Ovary (tissue), 9 donors: Measurements from ENCODE around the gene QRICH1. TPM values are rescaled to one million over a fixed set of nuclear protein-coding genes. Genes with fewer than 3 reads are reported as not detected.

Source experiments
- DNase-seq, 5 donors: peaks; one replicate each; pipeline ENCODE4 v3.0.0-alpha.2; 2019 to 2020
- H3K27ac ChIP-seq, 2 donors: fragments of 200-600 bp; one replicate each; pipeline versions ENCODE4 v1.5.1 to v1.8.0; 2019 to 2022
- H3K27me3 ChIP-seq: fragments of 200-600 bp; one replicate; pipeline ENCODE4 v1.8.0; 2022
- H3K36me3 ChIP-seq: fragments of 200-600 bp; sonication (generic); one replicate; pipeline ENCODE4 v1.5.1; 2019
- H3K4me1 ChIP-seq: one replicate; pipeline ENCODE4 v1.8.1; 2013; ENCODE audit warnings: mild to moderate bottlenecking, moderate library complexity; ENCODE audit not compliant: insufficient read depth
- H3K4me3 ChIP-seq: fragments of 200-600 bp; sonication (generic); one replicate; pipeline ENCODE4 v1.5.1; 2017
- H3K9me3 ChIP-seq, 2 donors: fragments of 200-600 bp in 1 of 2; sonication (generic) in 1 of 2; one replicate each; pipeline versions ENCODE4 v1.5.1 to v1.8.1; 2013 to 2019; ENCODE audit warnings: mild to moderate bottlenecking in 1 of 2, moderate library complexity in 1 of 2
- EP300 ChIP-seq: sonication (generic); formaldehyde crosslinking; IDR thresholded peaks from one replicate; pipeline ENCODE4 v1.6.1; 2017; ENCODE audit warnings: antibody characterized with exemption
- POLR2A ChIP-seq: fragments of 450-650 bp; IDR thresholded peaks from one replicate; pipeline ENCODE4 v1.6.1; 2017; ENCODE audit warnings: antibody characterized with exemption, mild to moderate bottlenecking, moderate library complexity
- WGBS, 3 donors: extraction: QIAGEN DNeasy Blood & Tissue Kit in 1 of 3; methylation state at CpG; one replicate each; pipeline versions ENCODE4 v1.1.5 to v1.1.7; 2013 to 2017; 5-methylcytosine and 5-hydroxymethylcytosine counted together
- intact Hi-C, 4 donors: fragments of 100-400 bp; cut with DNase I; formaldehyde crosslinking; loops; one replicate each; pipeline versions ENCODE4 v1.11.0 to v1.15.1; 2022 to 2023
- polyA plus RNA-seq, 2 donors: library from polyadenylated mRNA; stranded (reverse); fragments of 200-250 nt in 1 of 2; fragments of 350-450 nt in 1 of 2; fragmentation: Illumina TruSeq in 1 of 2; extraction: RNeasy Lipid Tissue Mini Kit (QIAGEN cat#74804) in 1 of 2; gene quantifications; one replicate each; pipeline ENCODE4 v1.2.3, GENCODE V29; 2013 to 2014
- total RNA-seq, 7 donors: library from RNA; depleted of rRNA in 2 of 7; stranded (reverse); fragments of >200 nt in 2 of 7; fragmentation: NEBNext Ultra II Directional in 3 of 7; extraction: Animal tissue kit (Norgen Biotek cat#: 25700) in 3 of 7; gene quantifications; one replicate each; pipeline versions ENCODE4 v1.1.0 to v1.2.4, GENCODE V29; 2016 to 2023
- TF ChIP-seq, protein P1 (sequence below), 3 donors: fragments of 450-650 bp in 2 of 3; fragments of 200-600 bp in 1 of 3; IDR thresholded peaks; one replicate each; pipeline versions ENCODE4 v1.5.1 to v1.8.0; 2016 to 2022; ENCODE audit warnings: antibody characterized with exemption in 3 of 3, mild to moderate bottlenecking in 1 of 3
- donor health status: DM: no; HTN: no; CAD: no; lungs with moderate emphysema.
- donor health status: DM: no; HTN: no; CAD: no.
- donor health status: Bipolar disorder and iron deficiency.
- donor health status: DM: yes; HTN: yes; CAD: no.
- donor health status: DM: no; HTN: no; CAD: no.
- donor health status: DM: yes; HTN: yes; CAD: no.

QRICH1 gene
- total and polyA plus RNA-seq, 9 donors: 46.2 to 104 (median 82.8) TPM

DNA sequence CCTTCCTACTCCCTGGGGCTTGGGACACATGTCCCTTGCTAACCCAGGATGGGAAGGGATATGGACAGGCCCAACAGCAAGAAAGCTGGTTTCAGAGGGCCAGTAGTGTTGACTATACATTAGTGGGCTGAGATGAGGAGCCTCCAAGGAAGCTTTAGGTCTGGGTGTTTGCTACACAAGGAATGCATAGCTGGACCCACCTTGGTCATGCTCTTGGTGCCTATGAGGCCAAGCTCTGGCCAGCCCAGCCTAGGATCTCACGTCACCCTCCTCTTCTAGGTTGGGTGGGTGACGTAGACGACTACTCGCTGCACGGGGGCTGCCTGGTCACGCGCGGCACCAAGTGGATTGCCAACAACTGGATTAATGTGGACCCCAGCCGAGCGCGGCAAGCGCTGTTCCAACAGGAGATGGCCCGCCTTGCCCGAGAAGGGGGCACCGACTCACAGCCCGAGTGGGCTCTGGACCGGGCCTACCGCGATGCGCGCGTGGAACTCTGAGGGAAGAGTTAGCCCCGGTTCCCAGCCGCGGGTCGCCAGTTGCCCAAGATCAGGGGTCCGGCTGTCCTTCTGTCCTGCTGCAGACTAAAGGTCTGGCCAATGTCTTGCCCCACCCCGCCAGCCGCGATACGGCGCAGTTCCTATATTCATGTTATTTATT is 87.3 kb downstream of the QRICH1 start:
- intact Hi-C loops: loop anchor here in 1 of 4 donors (2.0 kb wide), 1 partner anchor 16 kb away; the partner anchor contains the start of gene P4HTM
- H3K9me3 ChIP-seq: no peaks in the 10 kb centered on the region
- TF ChIP-seq POLR2A (no peak), EP300 (no peak)
- TF ChIP-seq, protein P1, sequence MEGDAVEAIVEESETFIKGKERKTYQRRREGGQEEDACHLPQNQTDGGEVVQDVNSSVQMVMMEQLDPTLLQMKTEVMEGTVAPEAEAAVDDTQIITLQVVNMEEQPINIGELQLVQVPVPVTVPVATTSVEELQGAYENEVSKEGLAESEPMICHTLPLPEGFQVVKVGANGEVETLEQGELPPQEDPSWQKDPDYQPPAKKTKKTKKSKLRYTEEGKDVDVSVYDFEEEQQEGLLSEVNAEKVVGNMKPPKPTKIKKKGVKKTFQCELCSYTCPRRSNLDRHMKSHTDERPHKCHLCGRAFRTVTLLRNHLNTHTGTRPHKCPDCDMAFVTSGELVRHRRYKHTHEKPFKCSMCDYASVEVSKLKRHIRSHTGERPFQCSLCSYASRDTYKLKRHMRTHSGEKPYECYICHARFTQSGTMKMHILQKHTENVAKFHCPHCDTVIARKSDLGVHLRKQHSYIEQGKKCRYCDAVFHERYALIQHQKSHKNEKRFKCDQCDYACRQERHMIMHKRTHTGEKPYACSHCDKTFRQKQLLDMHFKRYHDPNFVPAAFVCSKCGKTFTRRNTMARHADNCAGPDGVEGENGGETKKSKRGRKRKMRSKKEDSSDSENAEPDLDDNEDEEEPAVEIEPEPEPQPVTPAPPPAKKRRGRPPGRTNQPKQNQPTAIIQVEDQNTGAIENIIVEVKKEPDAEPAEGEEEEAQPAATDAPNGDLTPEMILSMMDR (IDR thresholded peaks at IDR 0.05): no peak
- H3K4me3 ChIP-seq: peak overlapping the region; percentile 69
- H3K27ac ChIP-seq: peak overlapping the region; percentile 91 to 97
- no peaks in the 10 kb centered on the region for H3K36me3 ChIP-seq
- peaks cover 6% of the 10 kb centered on the region for H3K4me1 ChIP-seq
- no peaks in the 10 kb centered on the region for H3K27me3 ChIP-seq
- WGBS, 3 donors: 0% methylated on average over 24 to 32 of the region's 32 CpGs
- peak; percentile 69 to 82 (median 77) for DNase-seq

DNA sequence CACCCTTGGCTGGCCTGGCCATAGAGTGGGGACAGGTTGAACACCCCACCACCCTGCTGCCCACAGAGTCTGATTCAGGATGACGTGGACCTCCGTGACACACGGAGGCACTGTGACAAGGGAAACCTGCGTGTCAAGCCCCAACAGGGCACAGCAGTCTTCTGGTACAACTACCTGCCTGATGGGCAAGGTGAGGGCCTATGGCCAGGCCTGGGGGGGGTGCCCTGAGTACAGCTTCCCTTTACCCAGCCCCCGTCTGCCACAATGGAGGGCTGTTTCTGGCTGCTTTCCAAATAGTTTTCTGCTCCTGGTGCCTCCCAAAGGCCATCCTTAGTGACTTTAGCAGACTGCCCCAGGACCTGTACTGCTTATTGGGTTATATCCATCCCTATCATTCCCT is 87.9 kb downstream of the QRICH1 start:
- Histone ChIP-seq H3K9me3 (no peaks in the 10 kb centered on the region), H3K27me3 (no peaks in the 10 kb centered on the region), H3K27ac (peak overlapping the region; percentile 91 to 97), H3K4me1 (peaks cover 6% of the 10 kb centered on the region), H3K36me3 (no peaks in the 10 kb centered on the region), H3K4me3 (no peak overlapping the region)
- peak in 1 of 5 donors; percentile 53 for DNase-seq
- TF ChIP-seq EP300 (no peak), POLR2A (no peak)
- TF ChIP-seq, protein P1 (IDR thresholded peaks at IDR 0.05): no peak
- intact Hi-C loops: loop anchor here in 1 of 4 donors (2.0 kb wide), 1 partner anchor 15 kb away; the partner anchor contains the start of gene P4HTM
- whole genome bisulfite sequencing, 3 donors: 93 to 98% (median 96%) methylated on average over 5 of the region's 5 CpGs

DNA sequence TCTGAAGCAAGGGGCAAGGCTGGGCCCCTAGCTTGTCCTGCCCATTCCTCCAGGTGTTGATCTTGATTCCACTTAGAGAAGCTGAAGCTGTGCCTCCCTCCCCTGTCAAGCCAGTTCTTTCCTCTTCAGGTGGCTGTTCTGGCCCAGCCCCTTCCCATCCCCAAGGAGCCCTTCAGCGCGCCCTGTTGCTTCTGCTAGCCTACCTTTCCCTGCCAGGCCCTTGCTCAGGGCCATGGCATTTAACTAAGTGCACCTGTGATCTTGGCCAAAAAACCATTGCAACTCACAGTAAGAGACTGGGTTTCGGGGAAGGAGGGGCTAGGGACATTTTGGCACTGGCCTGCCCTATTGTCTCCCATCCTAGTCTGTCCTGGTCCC is 88.6 kb downstream of the QRICH1 start:
- H3K27ac ChIP-seq: peak overlapping the region in 1 of 2 donors; percentile 91
- H3K36me3 ChIP-seq: no peaks in the 10 kb centered on the region
- DNase-seq: no peak
- no peaks in the 10 kb centered on the region for H3K27me3 ChIP-seq
- no peaks in the 10 kb centered on the region for H3K9me3 ChIP-seq
- H3K4me3 ChIP-seq: no peak overlapping the region
- H3K4me1 ChIP-seq: peaks cover 6% of the 10 kb centered on the region
- WGBS, 3 donors: 98 to 99% (median 98%) methylated on average over 3 of the region's 3 CpGs
- intact Hi-C loops: no loop called here
- no peak for TF ChIP-seq EP300
- TF ChIP-seq POLR2A: no peak
- TF ChIP-seq, protein P1 (IDR thresholded peaks at IDR 0.05): no peak

DNA sequence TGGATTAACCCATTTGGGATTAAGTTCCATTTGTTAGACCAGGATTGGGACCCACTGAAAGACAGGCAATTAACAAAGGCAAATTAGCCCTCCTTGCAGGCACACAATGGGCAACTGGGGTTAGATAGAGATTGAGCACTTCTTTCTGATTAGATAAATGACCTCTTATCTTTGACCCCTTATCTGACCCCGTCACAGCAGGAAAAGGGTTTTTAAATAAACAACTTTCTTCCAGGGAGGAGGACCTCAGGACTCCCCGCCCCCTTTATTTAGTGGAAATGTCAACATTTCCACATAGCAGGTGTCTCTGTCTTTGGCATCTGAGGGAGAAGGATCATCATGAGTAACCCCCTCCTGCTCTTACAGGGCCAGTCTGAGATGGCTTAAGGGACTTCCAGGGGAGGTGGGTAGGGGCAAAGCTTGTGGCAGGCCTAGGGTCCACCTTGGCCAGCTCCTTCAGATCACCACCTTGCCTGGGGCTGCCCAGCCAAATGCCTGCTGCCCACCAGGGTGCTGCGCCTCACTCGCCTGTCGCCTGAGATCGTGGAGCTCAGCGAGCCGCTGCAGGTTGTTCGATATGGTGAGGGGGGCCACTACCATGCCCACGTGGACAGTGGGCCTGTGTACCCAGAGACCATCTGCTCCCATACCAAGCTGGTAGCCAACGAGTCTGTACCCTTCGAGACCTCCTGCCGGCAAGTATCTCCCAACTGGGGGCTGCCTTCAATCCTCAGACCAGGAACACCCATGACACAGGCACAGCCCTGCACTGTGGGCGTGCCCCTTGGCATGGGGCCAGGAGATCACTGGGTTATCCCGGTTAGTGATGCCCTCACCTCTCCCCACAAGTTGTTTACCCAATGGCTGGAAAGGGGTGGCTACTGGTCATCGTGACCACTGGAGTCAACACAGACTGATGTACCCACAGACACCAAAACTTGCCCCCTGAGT is 89.2 kb downstream of the QRICH1 start:
- no peak for TF ChIP-seq EP300
- no peak for TF ChIP-seq POLR2A
- TF ChIP-seq, protein P1 (IDR thresholded peaks at IDR 0.05): no peak
- Histone ChIP-seq H3K27ac (no peak overlapping the region), H3K4me3 (no peak overlapping the region), H3K9me3 (no peaks in the 10 kb centered on the region), H3K36me3 (no peaks in the 10 kb centered on the region), H3K4me1 (peaks cover 6% of the 10 kb centered on the region), H3K27me3 (no peaks in the 10 kb centered on the region)
- DNase-seq: peak in 4 of 5 donors; percentile 58 to 68 (median 64)
- intact Hi-C loops: no loop called here
- 86 to 90% (median 86%) methylated on average over 16 of the region's 16 CpGs for WGBS, 3 donors
